Activated CD8-positive, alpha-beta memory T cell treated with anti-CD3 and anti-CD28 coated beads for 36 hours (primary cell): ENCODE data around the gene KLHL7. TPM values are rescaled to one million over a fixed set of nuclear protein-coding genes. Genes with fewer than 3 reads are reported as not detected.
"Not testable (repeated sequence)": the region's sequence is repeated elsewhere in the genome, so short reads cannot be mapped to it uniquely, and the experiment has no call there.

ENCODE experiments used
- CTCF ChIA-PET: fragments of 350-600 bp; sonication (Branson Sonifier 250); formaldehyde crosslinking; loops from one replicate; lab custom pipeline; 2021; ENCODE audit warnings: antibody characterized with exemption; lab: Charles Lee
- POLR2A ChIA-PET: fragments of 350-600 bp; sonication (Branson Sonifier 250); formaldehyde crosslinking; loops from one replicate; lab custom pipeline; 2021; ENCODE audit warnings: antibody characterized with exemption; lab: Charles Lee
- total RNA-seq, 2 experiments: library from RNA; stranded (reverse); gene quantifications; one replicate each; pipeline ENCODE4 v1.2.3, GENCODE V29; 2021

Gene KLHL7
- total RNA-seq, 2 experiments from 2014 or later: 19.3 to 19.5 TPM

GRCh38 chr7:23164846-23165245 is 59.3 kb downstream of the KLHL7 start:
- POLR2A ChIA-PET: interaction anchor here (0.6 kb wide), 1 partner anchor 31 kb away, joined by 3 read pairs; no protein-coding TSS in a partner anchor
- CTCF ChIA-PET: no interaction called here

DNA sequence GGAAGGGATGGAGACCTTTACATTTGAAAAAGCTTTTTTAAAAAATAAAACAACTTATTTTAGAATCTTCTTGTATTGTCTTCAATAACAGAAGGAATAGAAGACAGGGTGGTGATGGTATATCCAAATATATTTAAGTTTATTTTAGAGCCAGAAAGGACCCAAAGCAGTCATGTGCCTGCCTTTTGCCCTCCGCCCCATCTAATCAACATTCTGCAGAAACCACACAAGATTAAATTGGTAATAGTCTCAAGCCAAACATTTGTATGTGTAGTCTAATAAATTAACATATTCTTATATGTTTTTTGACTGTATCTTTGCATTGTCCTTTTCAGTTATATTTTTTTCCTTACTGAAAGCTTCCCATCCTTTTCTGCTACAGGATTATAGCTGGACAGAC is 59.7 kb downstream of the KLHL7 start:
- ChIA-PET CTCF (no interaction called here), POLR2A (no interaction called here)

GRCh38 chr7:23167691-23168090 is 62.1 kb downstream of the KLHL7 start:
- CTCF ChIA-PET: no interaction called here
- POLR2A ChIA-PET: no interaction called here

DNA sequence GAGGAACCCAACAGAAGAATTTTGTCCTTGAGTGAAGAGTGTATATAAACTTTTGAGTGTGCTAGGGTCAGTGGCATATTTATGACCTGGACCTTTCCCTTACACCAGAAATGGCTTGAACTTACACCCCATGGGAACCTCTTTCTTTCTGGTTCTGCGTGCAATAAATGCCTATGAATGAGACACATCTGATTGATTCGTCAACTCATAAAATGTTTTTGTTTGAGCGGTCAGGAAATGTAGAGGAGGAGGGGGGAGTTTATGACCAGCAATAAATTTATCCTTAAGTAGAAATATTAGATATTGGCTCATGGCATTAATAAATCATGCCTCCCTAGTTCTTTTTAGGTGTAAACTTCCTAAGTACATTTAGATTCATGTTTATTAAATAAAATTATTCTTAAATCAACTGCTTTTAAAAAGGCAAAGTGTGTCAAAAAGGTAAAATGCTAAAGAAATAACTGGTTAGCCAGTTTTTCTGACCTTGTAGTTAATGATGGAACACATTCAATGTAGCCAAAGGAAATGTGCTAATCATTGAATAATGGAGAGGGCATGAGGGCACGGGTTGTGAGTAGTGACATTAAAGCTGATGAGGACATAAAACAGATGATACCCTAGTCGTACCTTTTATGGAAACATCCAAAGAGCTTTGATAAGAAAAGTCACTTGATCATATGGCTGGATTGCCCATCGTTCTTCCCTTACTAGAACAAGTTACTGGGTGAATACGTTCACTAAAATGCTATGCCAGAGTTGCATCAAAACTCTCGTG is 62.7 kb downstream of the KLHL7 start:
- CTCF ChIA-PET: no interaction called here
- POLR2A ChIA-PET: no interaction called here

- CTCF ChIA-PET: no interaction called here
- POLR2A ChIA-PET: no interaction called here
Observed at GRCh38 chr7:23175938-23176337, 70.4 kb downstream of the KLHL7 start.

DNA sequence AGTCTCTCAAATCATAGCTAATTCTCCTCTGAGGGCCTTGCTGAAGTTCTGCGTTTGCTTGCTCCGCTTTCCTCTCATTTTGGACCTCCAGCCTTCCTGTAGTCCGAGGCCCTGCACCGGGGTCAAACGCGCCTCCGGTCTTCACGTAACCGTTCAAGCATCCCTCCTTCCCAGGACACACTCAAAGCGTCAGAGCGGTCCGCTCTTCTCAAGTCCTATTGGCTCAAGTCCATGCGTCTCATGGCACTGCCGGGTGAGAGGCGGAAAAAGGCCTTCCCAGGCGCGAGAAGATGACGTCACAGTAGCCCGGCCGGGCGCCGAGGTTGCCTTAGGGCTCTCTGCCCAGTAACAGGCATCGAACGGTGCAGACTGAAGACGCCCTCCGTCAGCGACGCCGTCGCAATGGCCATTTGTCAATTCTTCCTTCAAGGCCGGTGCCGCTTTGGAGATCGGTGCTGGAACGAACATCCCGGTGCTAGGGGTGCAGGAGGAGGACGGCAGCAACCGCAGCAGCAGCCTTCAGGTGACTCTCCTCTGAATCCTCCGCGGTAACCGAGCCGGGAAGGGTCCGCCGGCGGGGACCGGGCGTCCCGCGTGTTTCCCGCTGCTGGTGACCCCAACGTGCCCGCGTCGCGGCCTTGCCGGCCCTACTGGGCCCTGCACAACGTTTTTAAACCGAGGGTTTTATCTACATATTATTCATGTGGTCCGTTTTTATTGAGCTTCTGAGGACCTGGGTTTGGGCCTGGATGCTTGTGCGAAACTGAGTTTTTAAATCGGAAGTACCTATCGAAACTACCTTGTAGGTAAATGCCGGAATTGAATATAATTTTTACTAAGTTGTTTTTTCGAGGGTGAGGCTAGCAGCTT is 76.3 kb downstream of the KLHL7 start, which contains the start of gene NUP42:
NUP42 (plus strand) TSS at position 365 of the 870 bp plus-strand sequence; CDS start at position 403, 38 bp downstream.
- ChIA-PET CTCF (interaction anchor here (0.7 to 1.3 kb wide), 2 partner anchors 72 to 96 kb away, joined by 3 to 6 read pairs; no protein-coding TSS in a partner anchor), POLR2A (interaction anchor here (0.5 to 2.1 kb wide), 5 partner anchors 11 to 356 kb away, joined by 3 to 16 read pairs (median 4); partner anchors contain the start of gene KLHL7)

- CTCF ChIA-PET: interaction anchor here (1.3 kb wide), 1 partner anchor 97 kb away, joined by 6 read pairs; no protein-coding TSS in a partner anchor
- POLR2A ChIA-PET: interaction anchor here (0.6 to 2.1 kb wide), 3 partner anchors 77 to 1643 kb away, joined by 3 to 16 read pairs (median 3); partner anchors contain the start of gene KLHL7
Observed at GRCh38 chr7:23183279-23184012, 77.9 kb downstream of the KLHL7 start.

DNA sequence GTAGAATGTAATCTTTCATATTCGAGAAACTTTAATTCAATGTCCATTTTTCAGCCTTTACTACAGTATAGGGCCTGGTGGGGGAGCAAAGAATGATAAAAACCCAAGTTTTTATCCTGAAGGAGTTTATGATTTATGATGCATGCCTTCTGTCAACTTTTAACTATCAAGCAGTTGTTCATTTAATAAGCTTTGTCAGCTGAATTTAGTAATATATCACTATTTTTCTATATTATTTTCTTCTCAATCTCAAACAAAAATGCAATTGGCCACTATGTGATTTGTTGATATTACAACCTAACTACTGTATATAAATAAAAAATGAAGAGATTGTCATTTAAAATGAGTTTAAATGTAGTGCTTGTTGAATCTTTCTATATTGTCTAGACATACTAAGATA is 78.7 kb downstream of the KLHL7 start:
- POLR2A ChIA-PET: no interaction called here
- CTCF ChIA-PET: no interaction called here

DNA sequence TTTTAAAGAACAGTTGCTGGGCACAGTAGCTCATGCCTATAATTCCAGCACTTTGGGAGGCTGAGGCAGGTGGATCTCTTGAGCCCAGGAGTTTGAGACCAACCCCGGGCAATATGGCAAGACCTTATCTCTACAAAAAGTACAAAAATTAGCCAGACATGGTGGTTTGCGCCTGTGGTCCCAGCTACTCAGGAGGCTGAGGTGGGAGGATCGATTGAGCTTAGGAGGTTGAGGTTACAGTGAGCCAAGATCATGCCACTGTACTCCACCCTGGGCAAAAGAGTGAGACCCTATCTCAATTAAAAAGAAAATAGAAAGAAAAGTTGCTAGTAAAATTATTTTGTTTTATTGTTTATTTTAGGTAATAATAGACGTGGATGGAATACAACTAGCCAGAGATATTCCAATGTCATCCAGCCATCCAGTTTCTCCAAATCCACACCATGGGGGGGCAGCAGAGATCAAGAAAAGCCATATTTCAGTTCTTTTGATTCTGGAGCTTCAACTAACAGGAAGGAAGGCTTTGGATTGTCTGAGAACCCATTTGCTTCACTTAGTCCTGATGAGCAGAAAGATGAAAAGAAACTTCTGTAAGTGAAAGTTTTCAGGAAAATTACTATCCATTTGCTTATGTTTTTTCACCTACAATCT is 79.2 kb downstream of the KLHL7 start:
- ChIA-PET POLR2A (no interaction called here), CTCF (no interaction called here)

DNA sequence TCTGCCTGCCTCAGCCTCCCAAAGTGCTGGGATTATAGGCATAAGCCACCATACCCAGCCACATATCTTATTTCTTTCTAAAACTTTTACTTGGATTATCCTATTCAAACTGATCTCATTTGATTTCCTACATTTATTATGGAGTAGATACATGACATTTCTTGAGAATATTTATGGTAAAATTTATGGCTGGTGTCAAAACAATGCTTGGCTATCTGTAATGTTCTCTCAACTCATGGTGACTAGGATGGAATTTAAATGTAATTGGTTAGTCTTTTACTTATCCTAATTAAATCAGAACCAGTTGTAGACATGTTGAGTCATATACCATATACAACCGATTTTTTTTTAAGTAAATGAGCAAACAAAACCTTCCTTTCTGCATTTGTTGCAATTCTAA is 80.4 kb downstream of the KLHL7 start:
- ChIA-PET CTCF (no interaction called here), POLR2A (no interaction called here)

DNA sequence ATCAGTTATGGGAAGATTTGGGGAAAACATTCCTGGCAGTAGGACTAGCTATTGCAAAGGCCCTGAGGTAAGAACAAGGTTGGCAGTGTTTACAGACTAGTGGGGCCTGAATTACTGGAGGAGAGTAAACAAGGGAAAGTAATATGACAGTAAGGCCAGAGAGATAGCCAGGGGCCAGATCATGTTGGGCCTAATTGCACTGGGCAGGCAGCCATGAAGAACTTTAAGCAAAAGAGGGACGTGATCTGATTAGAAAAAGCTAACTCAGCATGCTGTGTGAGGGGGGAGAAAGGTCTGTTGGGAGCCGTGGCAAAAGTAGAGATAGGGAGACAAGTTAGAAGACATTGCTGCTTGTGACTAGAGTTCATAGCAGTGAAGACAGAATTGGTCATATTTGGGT is 85.4 kb downstream of the KLHL7 start:
- POLR2A ChIA-PET: interaction anchor here (0.7 kb wide), 1 partner anchor 495 kb away, joined by 3 read pairs; no protein-coding TSS in a partner anchor
- CTCF ChIA-PET: no interaction called here

DNA sequence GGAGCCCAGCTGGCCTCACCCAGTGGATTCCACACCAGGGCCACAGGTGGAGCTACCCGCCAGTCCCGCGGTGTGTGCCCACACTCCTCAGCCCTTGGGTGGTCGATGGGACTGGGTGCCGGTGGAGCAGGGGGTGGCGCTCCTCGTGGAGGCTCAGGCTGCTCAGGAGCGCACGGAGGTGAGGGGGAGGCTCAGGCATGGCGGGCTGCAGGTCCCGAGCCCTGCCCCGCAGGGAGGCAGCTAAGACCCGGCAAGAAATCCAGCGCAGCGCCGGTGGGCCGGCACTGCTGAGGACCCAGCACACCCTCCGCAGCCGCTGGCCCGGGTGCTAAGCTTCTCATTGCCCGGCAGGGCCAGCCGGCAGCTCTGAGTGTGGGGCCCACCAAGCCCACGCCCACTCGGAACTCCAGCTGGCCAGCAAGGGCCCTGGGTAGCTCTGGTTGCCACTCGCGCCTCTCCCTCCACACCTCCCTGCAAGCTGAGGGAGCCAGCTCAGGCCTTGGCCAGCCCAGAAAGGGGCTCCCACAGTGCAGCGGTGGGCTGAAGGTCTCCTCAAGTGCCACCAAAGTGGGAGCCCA is 88.2 kb downstream of the KLHL7 start:
- CTCF ChIA-PET, POLR2A ChIA-PET: not testable (repeated sequence)

GRCh38 chr7:23196306-23196705 is 90.7 kb downstream of the KLHL7 start:
- CTCF ChIA-PET: no interaction called here
- POLR2A ChIA-PET: no interaction called here

GRCh38 chr7:23197745-23198144 is 92.2 kb downstream of the KLHL7 start:
- POLR2A ChIA-PET: not testable (repeated sequence)
- CTCF ChIA-PET: interaction anchor here (0.7 kb wide), 1 partner anchor 64 kb away, joined by 3 read pairs; no protein-coding TSS in a partner anchor

DNA sequence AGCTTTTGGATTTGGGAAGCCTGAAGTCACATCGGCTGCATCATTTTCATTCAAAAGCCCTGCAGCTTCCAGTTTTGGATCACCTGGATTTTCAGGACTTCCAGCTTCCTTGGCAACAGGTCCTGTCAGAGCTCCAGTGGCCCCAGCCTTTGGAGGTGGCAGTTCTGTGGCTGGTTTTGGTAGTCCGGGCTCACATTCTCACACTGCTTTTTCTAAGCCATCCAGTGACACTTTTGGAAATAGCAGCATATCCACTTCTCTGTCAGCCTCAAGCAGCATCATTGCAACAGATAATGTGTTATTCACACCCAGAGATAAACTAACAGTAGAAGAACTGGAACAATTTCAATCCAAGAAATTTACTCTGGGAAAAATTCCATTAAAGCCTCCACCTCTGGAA is 94.7 kb downstream of the KLHL7 start:
- CTCF ChIA-PET: no interaction called here
- POLR2A ChIA-PET: no interaction called here

DNA sequence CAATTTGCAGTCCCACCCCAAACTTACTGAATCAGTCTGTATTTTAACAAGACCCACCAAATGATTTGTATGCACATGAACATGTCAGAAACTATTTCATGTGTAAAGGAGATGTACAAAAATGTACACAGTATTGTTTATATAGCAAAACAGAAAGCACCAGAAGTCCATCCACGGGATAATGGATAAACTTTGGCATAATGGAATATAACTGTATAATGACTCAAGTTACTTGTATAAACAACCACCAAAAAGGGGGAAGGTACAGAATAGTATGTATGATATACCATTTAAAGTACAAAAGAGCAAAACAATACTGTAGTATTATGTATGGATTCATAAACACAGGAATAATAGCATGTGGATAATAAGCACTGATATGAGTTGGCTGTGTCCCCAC is 98.7 kb downstream of the KLHL7 start:
- POLR2A ChIA-PET: no interaction called here
- CTCF ChIA-PET: interaction anchor here (0.6 kb wide), 1 partner anchor 93 kb away, joined by 3 read pairs; no protein-coding TSS in a partner anchor

GRCh38 chr7:23205577-23205908 is 100.0 kb downstream of the KLHL7 start:
- CTCF ChIA-PET: no interaction called here
- POLR2A ChIA-PET: no interaction called here

GRCh38 chr7:23205909-23206767 is 100.6 kb downstream of the KLHL7 start:
- POLR2A ChIA-PET: no interaction called here
- CTCF ChIA-PET: no interaction called here
